ENCODE results near the gene WDFY4.

Gene WDFY4

DNA sequence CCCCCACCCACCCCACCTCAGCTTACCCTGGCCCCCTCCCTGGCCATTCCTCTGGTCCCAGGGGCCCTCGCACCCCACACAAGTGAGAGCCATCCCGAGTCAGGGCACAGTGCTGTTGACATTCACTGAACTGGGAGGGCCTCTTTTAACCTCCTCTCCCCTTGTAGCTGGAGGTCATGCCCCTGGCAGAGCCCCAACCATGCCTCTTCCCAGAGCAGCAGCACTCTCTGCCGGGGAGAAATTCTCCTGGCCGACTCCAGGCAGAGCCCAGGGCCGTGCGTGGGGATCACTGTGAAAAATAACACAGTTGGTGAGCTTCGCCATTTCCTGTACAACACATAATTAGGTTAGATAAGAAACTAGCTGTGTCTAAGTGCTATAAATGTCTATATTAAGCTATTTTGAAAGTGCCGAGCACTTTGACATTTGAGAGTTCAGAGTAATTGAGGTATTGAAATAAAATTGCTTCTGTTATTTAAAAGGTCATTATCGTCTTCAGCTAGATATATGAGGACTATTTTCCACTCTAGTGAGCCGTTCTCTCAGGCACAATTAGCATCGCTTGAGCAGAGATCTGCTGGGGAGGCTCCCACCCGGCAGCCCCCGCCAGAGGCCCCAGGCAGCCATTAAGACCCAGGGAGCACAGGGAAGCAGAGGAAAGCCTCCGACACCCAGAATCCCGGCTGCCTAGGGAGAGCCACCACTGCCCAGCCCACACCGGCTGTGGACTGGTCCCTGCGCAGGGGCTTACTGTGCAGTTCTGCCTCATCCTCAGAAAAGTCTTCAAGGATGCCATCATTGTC is 317.4 kb downstream of the WDFY4 start:
- no peak for DNase-seq

DNA sequence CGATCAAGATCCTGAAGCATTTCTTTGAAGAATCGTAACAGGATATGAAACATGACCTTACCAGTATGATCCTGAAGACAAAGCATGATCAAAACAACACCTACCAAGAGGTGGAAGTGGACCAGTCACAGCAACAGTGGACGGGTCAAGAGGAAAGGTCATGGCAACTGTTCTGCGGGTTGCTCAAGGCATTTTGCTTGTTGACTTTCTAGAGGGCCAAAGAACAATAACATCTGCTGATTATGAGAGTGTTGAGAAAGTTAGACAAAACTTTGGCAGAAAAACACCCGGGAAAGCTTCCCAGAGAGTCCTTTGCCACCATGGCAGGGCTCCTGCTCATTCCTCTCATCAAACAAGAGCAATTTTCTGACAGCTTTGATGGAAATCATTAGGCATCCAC is 320.6 kb downstream of the WDFY4 start:
- no peak for DNase-seq

DNA sequence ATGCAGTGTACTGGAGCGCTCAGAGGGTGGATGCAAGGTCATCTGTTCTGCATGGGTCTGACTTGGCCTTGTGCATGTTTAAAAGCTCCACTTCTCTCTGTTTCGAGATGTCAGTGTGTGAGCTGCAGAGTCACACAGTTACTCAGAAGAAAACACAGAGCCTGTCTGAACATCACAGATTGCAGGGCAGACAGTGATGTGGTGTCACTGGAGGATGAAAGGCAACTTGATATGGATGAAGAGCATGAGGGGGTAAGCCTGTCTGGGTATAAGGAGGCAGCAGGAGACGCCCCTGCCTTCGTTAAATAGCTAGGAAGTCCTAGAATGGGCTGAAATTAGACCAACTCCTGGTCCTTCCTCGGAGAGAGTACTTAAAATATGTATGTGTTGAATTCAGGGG is 322.5 kb downstream of the WDFY4 start:
- DNase-seq: no peak

DNA sequence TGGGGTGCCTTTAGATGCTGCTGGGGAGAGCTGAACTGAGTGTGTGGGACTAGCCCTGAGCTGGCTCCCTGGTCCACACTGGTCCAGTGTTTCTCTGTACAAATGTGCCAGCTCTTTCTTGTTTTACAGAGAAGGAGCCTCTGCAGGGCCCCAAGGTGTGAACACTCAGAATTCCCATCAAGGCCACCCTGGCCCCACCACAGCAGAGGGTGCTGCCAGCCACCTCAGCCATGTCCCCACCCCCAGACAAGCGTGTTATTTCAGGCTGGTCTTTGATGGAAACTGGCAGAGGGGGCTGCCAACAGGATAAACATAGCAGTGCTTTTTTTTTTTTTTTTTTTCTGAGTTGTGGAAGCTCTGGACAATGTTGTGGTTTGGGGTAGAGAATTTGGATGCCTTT is 323.4 kb downstream of the WDFY4 start:
- no peak for DNase-seq

DNA sequence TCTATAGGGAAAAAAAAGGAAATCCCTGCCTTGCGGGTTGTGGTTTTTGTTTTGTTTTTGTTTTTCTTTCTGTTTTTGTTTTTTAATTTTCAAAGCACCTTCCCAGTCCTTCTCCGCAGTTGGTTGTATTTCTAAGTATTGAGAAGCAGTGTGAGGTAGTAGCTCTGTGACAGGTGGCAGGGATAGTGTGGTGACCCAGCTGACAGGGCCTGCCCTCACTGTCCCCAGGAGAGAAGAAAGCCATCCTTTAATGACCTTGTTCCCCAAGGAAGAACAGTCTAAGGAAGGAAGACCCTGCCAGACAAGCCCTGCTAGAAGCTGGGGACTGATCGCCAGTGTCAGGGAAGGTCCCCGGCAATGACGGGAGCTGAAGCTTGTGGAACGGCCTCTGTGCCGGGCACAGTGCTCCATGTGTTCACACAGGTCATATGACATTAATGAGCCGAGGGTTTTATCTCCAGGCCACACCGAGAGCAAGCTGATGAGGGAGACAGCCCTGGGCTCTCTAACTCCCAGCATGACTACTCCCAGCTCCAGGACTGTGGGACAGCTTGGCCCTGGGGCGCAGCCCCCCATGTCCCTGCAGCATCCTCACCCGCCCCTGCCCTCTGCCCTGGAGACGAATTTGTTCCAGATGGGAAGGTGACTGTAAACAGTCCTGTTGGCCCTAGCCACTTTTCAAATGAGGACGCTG is 324.0 kb downstream of the WDFY4 start:
- DNase-seq: no peak

DNA sequence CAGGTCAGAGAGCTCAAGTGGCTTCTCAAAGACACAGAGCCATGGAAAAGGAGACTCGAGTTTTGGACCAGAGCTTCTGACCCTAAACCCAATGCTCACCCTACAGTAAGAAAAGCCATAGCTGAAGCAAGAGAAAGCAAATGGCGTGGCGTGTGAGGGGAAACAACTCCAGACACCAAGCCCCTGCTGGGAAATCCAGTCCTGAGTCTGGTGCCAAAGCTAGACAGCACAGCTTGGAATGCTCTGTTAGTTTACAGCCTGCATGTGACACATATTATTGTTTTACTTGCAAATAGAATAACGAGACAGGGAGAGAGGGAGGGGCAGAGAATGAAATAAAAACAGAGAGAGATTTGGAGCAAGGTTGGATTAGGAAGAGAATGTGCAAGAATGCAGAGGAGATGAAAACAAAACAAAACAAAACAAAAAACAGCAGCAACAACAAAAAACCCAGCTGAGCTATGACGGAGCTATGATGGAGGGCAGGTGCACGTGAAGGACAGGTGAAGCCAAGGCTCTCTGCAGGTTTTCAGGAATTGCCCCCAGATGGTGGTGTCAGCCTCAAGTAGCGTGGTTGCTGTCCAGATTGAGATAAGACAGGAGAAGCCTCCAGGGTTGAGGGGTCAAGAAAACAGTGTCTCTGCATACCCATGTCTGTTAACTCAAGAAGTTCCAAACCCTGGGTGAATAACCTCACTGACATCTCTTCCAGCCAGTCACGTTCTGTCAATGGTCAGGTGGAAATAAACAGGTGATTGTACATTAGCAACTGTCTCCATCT is 324.7 kb downstream of the WDFY4 start:
- no peak for DNase-seq

DNA sequence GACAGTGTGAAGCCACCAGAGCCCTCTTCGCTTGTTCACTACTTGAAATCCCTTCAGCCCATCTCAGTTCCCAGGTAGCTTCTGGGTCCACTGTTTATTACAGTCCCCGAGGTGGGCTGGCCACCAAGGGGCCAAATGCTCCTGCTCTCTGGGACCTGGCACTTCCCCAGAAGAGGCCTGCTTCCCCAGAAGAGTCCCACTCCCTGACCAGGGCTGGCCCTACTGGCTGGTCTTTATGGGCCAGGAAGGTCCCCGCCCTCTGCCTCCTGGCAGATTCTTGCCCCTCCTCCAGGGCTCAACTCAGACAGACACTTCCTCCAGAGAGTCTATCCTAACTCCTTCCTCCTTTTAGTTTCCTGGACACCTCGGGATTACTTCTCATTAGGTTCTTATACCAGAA is 325.6 kb downstream of the WDFY4 start:
- DNase-seq: no peak

DNA sequence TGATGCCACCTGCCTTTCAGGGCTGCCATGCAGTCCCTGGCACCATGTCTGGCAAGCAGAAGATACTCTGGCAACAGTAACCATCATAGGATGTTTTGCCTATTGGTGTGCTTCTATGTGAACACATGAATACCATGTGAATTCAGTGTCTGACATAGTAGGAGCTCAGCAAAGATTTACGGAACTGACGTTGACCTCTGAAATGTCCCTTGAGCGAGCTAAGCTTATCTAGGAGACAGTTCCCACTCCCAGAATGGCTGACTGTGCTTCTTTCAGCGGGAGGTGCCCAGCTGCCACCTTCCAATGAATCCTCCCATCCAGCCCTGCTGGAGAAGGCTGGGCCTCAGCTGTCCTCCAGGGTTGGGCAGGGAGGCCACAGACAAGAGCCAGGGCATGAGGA is 326.2 kb downstream of the WDFY4 start:
- DNase-seq: no peak

DNA sequence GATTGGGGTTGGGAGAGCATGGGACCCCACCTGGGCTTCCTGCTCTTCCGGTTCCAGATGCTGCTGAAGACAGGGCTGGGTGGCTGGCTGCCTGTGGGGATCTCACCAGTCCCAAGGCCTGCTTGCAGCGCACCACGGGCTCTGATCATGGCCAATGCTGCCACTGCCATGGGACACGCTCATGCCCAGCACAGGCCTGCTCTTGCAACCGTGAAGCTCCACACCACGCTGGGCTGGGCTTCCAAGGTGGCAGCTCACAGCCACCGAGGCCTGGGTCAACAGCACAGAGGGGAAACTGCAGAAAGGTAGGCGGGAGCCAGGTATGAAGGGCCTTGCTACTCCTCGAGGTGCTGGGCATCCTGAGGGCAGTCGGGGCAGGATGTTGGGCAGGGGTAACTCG is 327.1 kb downstream of the WDFY4 start:
- no peak for DNase-seq

DNA sequence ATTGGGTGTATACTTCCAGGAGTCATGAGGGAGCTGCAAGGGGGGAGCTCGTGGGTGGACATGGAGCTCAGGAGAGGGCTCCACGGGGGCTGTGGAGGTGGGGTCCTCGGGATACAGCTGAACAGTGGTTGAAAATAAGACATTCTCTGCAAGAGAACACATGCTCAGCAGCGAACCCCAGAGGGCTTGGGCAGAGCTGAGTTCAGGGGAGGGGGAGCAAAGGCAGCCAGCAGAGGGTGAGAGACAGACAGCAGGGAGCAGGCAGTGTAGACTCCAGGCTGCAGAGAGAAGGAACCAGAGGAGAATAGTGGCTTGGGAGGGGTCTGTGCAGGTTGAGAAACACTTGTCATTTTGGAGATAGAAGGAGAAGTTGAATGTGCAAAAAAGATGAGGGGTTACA is 327.9 kb downstream of the WDFY4 start:
- no peak for DNase-seq

DNA sequence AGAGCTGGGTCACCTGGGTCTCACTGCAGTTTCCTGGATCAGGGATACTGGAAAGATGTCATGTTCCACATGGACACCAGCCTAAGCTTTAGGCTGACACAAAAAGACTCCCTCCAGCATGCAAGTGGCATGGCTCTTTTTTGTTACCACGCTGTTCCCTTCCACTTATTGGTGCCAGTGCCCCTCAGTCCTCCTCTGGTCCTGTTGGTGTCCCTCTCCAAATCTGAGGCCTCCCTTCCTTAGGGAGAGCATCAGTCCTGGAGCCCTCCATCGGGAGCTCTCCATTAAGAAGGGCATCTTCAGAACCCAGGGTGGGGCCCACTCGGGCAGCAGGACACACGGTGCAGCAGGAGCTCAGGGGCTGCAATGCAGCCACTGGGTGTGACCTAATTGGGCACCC is 331.0 kb downstream of the WDFY4 start:
- DNase-seq: no peak

DNA sequence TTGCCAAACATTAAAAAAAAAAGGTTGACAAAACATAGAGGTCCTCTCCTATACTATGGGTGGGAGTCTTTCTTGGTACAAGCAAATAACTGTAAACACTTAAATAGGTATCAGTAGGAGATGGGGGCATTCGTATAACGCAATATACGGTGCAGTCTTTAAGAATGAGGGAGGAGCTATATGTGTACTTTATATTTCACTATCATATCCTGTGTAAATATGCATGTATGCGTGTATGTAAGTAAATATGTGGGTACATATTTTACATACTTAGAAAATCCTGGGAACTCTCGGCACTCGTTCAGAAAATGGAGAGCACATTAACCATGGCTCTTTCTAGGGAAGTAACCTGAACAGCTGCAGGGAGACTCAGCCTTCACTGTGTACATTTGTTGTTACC is 337.0 kb downstream of the WDFY4 start:
- no peak for DNase-seq

DNA sequence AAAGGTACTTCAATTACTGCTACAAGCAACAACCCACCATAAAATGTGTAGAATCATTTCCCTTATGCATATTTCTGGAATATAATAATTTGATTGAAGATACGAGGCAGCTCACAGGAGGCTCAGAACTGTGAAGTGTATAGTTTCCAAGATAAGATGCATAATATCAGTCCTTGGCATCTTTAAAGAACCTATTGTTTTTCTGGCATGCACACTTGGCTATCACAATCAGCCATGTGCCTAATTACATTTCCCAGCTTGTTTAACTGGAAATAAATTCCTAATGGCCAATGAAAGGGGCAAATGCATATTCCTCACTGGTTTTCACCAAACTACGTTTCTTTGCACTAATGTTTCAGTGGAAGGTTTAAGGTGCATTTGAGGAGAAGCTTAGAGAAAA is 338.4 kb downstream of the WDFY4 start:
- no peak for DNase-seq

DNA sequence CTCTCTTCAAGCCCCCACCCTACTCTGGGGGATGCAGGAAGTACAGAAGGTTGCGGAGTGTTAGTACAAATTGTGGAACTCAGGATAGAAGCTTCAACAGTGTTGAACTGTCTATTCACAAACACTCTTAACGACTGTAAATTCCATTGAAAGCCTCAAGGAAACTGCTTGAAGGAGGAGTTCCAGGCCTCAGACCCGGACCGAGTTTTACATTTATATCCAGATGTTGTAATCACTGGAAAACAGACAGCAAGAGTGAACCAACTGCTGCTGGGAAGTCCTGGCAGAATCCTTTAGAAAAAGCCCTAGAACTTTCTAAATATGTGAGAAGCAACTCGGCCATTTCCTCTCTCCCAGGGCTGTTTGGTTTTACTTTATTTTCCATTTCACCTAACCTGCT is 339.1 kb downstream of the WDFY4 start:
- DNase-seq: no peak

DNA sequence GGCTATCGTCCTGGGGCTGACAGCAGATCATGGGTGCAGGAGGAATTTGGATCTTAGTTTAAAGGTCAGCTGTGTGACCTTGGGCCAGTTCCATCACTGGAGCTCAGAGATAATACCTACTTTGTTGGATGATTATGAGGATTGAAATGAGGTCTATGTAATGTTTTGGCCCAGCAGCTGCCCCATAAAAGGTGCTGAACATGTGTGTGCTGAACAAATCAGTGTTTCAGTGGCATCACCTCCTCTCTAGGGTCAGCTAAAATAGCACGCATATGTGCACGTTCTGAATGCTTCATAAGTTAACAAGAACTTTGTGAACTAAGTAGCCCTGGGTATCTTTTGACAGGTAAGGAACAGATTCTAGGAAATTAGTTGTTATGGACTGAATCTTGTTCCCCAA is 339.8 kb downstream of the WDFY4 start:
- DNase-seq: no peak

DNA sequence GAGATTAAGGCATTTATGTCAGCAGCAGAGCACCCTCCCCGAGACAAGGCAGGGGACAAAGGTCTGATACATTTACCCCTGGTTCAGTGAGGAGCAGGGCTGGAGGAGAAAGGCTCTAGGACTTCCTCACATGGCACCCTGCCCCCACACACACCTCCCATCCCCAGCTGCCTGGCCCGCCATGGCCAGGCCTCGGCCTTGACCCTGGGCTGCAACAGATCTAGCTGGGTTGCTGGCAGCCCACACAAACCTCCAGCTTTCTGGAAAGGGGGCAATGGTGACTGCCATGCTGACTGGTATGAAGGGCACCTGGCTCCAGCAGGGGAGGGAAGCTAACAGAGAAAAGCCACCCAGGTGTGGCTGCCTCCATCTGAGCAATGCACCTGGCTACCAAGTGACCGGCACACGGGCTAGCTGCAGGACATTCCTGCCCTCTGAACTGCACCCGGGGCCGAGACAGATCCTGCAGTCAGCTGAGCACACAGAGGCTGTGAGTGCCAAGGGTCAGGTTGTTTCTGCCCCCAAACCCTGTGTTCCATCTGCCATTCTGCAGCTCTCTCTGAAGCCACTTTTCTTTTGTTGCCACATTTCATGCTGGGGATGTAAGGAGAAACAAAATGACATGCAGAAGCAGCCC is 340.8 kb downstream of the WDFY4 start:
- DNase-seq: no peak

DNA sequence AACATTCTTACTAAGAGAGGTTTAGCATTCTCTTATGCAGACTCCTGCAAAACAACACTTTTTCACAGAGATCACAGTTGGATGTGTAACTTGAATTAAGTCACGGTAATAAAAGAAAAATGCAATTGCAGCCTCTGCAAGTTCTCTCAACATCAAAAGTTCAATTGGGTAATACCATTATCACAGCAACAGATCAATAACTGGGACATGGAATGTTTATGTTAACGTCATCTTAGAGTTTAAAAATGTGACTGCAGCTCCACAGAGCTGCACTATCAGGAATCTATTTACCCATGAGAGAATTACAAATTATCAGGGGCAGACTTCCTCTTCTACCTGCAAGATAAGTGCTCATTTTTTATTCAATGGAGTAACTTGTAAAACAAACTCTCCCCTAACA is 344.0 kb downstream of the WDFY4 start:
- DNase-seq: no peak

DNA sequence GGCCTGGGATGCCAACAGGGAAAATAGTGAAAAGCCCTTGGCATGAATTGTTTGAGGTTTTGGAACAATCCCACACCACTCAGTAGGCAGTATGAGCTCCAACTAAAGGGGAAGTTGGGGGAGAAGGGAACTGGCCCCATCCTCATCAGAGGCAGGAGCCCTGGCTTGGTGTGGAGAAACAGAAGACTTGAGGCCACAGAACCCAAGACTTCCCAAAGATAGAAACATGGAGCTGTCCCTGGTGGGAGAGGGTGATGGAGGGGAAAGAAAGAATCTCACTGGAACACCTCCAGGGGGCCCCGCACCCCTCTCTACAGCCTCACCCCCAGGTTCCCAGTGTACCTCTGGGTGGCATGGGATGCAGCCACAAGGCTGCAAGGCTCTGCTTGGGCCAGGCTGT is 345.0 kb downstream of the WDFY4 start:
- DNase-seq: no peak
